ENCODE results near the gene SPEM3. TPM values are rescaled to one million over a fixed set of nuclear protein-coding genes. Genes with fewer than 3 reads are reported as not detected.

Gene SPEM3
- total and polyA plus RNA-seq, 2 of the 4 experiments (the other 2 are of a cell fraction) = not detected

GRCh38 chr17:7403977-7404736, 24.5 kb upstream of the SPEM3 start, which contains the start of gene TMEM256:
TSS of gene TMEM256 (minus strand) at chr17:7404097. CDS start at chr17:7404084, 13 bp downstream.
- BruUV-seq (replicated peaks) = no TSS peak
- TF ChIP-seq CTCF (conservative IDR thresholded peaks at IDR 0.05; ENCODE audit: low read depth, low read length) (no peak), POLR2A (IDR thresholded peaks at IDR 0.05; ENCODE audit: low read depth, low read length) (peak; percentile 57; the same call in 1 of the 2 replicates), BHLHE40 (IDR thresholded peaks at IDR 0.05; ENCODE audit: low read depth, low read length) (peak; percentile 31; the same call in 1 of the 2 replicates), CEBPB (IDR thresholded peaks at IDR 0.05; ENCODE audit: low read depth, low read length) (no peak), RCOR1 (IDR thresholded peaks at IDR 0.05; ENCODE audit: insufficient replicate concordance, low read length) (no peak), USF2 (IDR thresholded peaks at IDR 0.05; ENCODE audit: low read depth, low read length) (0 out of 2 replicates have a peak, but pooled peaks have one; percentile 20), RAD21 (IDR thresholded peaks at IDR 0.05; ENCODE audit: low read length) (no peak), ELK1 (IDR thresholded peaks at IDR 0.05; ENCODE audit: borderline replicate concordance, low read depth, low read length) (no peak), RFX5 (IDR thresholded peaks at IDR 0.05; ENCODE audit: low read depth, low read length) (no peak), NFE2L2 (IDR thresholded peaks at IDR 0.05; ENCODE audit: low read depth, low read length) (no peak), SMC3 (IDR thresholded peaks at IDR 0.05; ENCODE audit: low read depth, low read length) (no peak), CHD1 (IDR thresholded peaks at IDR 0.05; ENCODE audit: low read depth, low read length) (no peak), MAFK (IDR thresholded peaks at IDR 0.05; ENCODE audit: low read depth, low read length) (no peak)

More at GRCh38 chr17:7403977-7404736, 24.5 kb upstream of the SPEM3 start, which contains the start of gene TMEM256:
- peak within 1 kb of the TSS; percentile 82 for H2AK5ac ChIP-seq (ENCODE audit: low read depth, low read length)
- H3K9me3 ChIP-seq (ENCODE audit: control insufficient read depth, insufficient read depth, low read length) = no peaks in the 10 kb centered on the region
- ChIA-PET CTCF (interaction anchor here (0.8 kb wide), 1 partner anchor 32 kb away, joined by 4 read pairs; the partner anchor contains the start of gene TMEM102), POLR2A (ENCODE audit: unreplicated experiment) (interaction anchor here (0.6 to 1.7 kb wide), 8 partner anchors 9 to 1941 kb away, joined by 3 to 9 read pairs (median 4); partner anchors contain the start of gene PLSCR3)
- ATAC-seq (ENCODE audit: low read depth) = peak; percentile 80
- peak within 1 kb of the TSS; percentile 95 for H3K4me2 ChIP-seq (ENCODE audit: low read depth, low read length)
- peak within 1 kb of the TSS; percentile 64; the same call in 1 of the 2 replicates for H3K56ac ChIP-seq (ENCODE audit: extremely low read depth, insufficient read depth, low read length)
- dilution Hi-C loops (cut with HindIII; ENCODE audit: low sequenced_read_pairs, unreplicated experiment) (no loop called here), intact Hi-C loops (cut with micrococcal nuclease) (loop anchor here (1.0 to 2.0 kb wide), 4 partner anchors 33 to 157 kb away; partner anchors contain the start of genes POLR2A and SENP3), in situ Hi-C loops (cut with MboI; ENCODE audit: low sequenced_read_pairs) (no loop called here)
- no peak within 1 kb of the TSS for H2BK20ac ChIP-seq (ENCODE audit: low read depth, low read length)
- WGBS, 2 experiments (ENCODE audit: extremely low coverage in 2 of 2, insufficient read length in 1 of 2) = 0% methylated on average over 15 of the region's 49 CpGs; no CpG with 5 or more reads in 1 of the 2 experiments
- H3K18ac ChIP-seq (ENCODE audit: low read depth, low read length) = peak within 1 kb of the TSS; percentile 45; the same call in 1 of the 2 replicates
- H4K8ac ChIP-seq (ENCODE audit: low read depth in 2 of 2, low read length in 2 of 2) = peak within 1 kb of the TSS; percentile 63 to 90
- peak within 1 kb of the TSS; percentile 55 for H2BK120ac ChIP-seq (ENCODE audit: low read depth, low read length)
- peak within 1 kb of the TSS; percentile 91 for H3K23ac ChIP-seq (ENCODE audit: low read depth, low read length)
- peak within 1 kb of the TSS; percentile 50; the same call in 1 of the 2 replicates for H4K5ac ChIP-seq (ENCODE audit: low read depth, low read length)
- H3K4ac ChIP-seq (ENCODE audit: low read depth, low read length) = peak within 1 kb of the TSS; percentile 86
- H2BK15ac ChIP-seq (ENCODE audit: low read depth, low read length) = no peak within 1 kb of the TSS
- H3K36me3 ChIP-seq (ENCODE audit: control insufficient read depth, insufficient read depth, low read length) = peaks cover 7% of the 10 kb centered on the region; the same call in 1 of the 2 replicates
- peaks cover 11 to 54% of the 10 kb centered on the region in 2 experiments for H3K79me1 ChIP-seq (ENCODE audit: low read depth in 1 of 2, low read length in 2 of 2)
- peaks cover 9% of the 10 kb centered on the region for H3K4me1 ChIP-seq (ENCODE audit: control insufficient read depth, insufficient read depth, low read length)
- H3K14ac ChIP-seq (replicated peaks; ENCODE audit: low read depth, low read length) = peak within 1 kb of the TSS; percentile 94
- H3K9ac ChIP-seq (ENCODE audit: low read depth, low read length) = peak within 1 kb of the TSS; percentile 90
- DNase-seq = peak; percentile 99
- H4K91ac ChIP-seq (ENCODE audit: insufficient read depth, low read depth, low read length) = peak within 1 kb of the TSS; percentile 80
- H3K27ac ChIP-seq (ENCODE audit: insufficient read depth, low read length) = peak within 1 kb of the TSS; percentile 75
- peaks cover 7% of the 10 kb centered on the region for H4K20me1 ChIP-seq (ENCODE audit: insufficient read depth, low read length)
- H3K4me3 ChIP-seq (ENCODE audit: insufficient read depth, low read depth, low read length) = peak within 1 kb of the TSS; percentile 94
- peak within 1 kb of the TSS; percentile 100 for H2AFZ ChIP-seq (replicated peaks; ENCODE audit: low read length, poor library complexity)
- no peaks in the 10 kb centered on the region for H3K9me1 ChIP-seq (ENCODE audit: insufficient read depth, low read length)
- H3K27me3 ChIP-seq (ENCODE audit: control insufficient read depth, insufficient read depth, low read length) = no peaks in the 10 kb centered on the region
- peak within 1 kb of the TSS; percentile 72 for H2BK5ac ChIP-seq (ENCODE audit: low read depth, low read length, poor library complexity, severe bottlenecking)
- peak within 1 kb of the TSS; percentile 100 for H2AK9ac ChIP-seq (replicated peaks; ENCODE audit: low read depth, low read length, poor library complexity)
